IPS-18a (cell line): ENCODE measurements around the gene NEK10.

Experiments
- H3K27ac ChIP-seq: one replicate; pipeline ENCODE4 v1.5.1; 2013; ENCODE audit warnings: low read length
- H3K27me3 ChIP-seq: one replicate; pipeline ENCODE4 v1.6.1; 2013; ENCODE audit warnings: mild to moderate bottlenecking, low read length; ENCODE audit not compliant: control insufficient read depth, insufficient read depth
- H3K36me3 ChIP-seq: one replicate; pipeline ENCODE4 v1.6.1; 2013; ENCODE audit warnings: low read depth, low read length; ENCODE audit not compliant: control insufficient read depth
- H3K4me1 ChIP-seq: one replicate; pipeline ENCODE4 v1.6.1; 2013; ENCODE audit warnings: low read depth, low read length; ENCODE audit not compliant: control insufficient read depth
- H3K4me3 ChIP-seq: one replicate; pipeline ENCODE4 v1.5.1; 2013; ENCODE audit warnings: low read length
- H3K9ac ChIP-seq: one replicate; pipeline ENCODE4 v1.6.1; 2013; ENCODE audit warnings: mild to moderate bottlenecking, low read length, moderate library complexity
- H3K9me3 ChIP-seq: one replicate; pipeline ENCODE4 v1.6.1; 2013; ENCODE audit warnings: low read depth, low read length; ENCODE audit not compliant: control insufficient read depth

Gene NEK10

DNA sequence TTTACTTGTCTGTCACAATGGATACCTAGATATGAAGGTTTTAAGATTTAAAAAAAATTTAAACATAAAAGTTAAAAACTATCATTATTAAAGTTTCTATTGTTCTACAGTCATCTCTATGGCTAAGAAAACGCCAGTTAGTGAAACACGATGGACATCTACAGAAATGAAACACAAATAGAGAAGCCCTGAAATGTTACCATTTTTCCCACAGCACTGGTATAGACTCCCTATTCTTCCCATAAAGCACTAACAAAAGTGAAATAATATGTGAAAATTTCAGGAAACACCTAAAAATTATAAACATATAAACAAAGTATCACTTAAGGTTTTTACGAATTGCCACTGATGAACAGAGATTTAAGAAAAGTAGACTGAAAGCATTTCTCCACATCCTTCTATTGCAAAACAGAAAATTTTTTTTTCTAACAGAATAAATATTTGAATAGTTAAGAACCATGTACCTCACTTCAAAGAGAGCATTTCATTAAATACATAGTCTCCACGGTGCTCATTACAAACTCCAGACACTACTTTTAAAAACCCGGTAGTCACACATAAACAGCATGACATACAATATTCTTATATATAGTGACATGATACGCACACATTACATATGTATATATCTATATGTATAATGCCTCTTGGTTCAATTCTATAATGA lies 7.1 kb upstream of the NEK10 start:
- Histone ChIP-seq H3K4me1 (no peaks in the 10 kb centered on the region), H3K36me3 (peaks cover 27% of the 10 kb centered on the region), H3K27me3 (no peaks in the 10 kb centered on the region), H3K9me3 (no peaks in the 10 kb centered on the region), H3K27ac (no peak overlapping the region), H3K9ac (no peak overlapping the region), H3K4me3 (no peak overlapping the region)

DNA sequence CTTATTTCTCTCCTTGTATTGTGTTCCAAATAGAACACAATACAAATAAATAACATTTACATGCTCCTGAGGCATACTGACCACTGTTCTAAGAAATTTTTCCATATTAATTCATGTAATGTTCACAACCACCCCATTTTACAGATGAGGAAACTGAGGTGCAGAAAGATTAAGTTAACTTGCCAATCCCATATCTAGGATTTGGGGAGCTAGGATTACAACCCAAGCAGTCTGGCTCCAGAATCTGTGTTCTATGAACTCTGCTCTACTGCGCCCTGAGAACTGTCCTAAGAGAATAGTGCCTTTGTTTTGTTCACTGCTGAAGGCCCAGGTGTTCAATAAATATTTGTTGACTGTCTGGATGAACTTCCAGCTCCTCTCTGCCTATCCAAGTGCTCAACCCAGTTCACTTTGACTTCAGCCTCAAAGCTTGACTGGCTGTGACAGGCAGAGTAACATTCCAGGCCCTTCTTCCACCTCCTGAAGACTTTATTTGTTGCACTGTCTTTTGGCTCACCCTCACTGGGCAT lies 3.1 kb downstream of the NEK10 start:
- Histone ChIP-seq H3K36me3 (no peaks in the 10 kb centered on the region), H3K27ac (no peak overlapping the region), H3K9ac (no peak overlapping the region)

GRCh38 chr3:27360113-27361078 lies 8.8 kb downstream of the NEK10 start:
- Histone ChIP-seq H3K9me3 (no peaks in the 10 kb centered on the region), H3K36me3 (no peaks in the 10 kb centered on the region), H3K9ac (no peak overlapping the region), H3K27me3 (no peaks in the 10 kb centered on the region), H3K27ac (no peak overlapping the region), H3K4me3 (no peak overlapping the region), H3K4me1 (peaks cover 5% of the 10 kb centered on the region)

More for the DNA sequence above, 3.1 kb downstream of the NEK10 start:
- Histone ChIP-seq H3K27me3 (peaks cover 6% of the 10 kb centered on the region), H3K4me1 (no peaks in the 10 kb centered on the region), H3K4me3 (no peak overlapping the region), H3K9me3 (no peaks in the 10 kb centered on the region)

DNA sequence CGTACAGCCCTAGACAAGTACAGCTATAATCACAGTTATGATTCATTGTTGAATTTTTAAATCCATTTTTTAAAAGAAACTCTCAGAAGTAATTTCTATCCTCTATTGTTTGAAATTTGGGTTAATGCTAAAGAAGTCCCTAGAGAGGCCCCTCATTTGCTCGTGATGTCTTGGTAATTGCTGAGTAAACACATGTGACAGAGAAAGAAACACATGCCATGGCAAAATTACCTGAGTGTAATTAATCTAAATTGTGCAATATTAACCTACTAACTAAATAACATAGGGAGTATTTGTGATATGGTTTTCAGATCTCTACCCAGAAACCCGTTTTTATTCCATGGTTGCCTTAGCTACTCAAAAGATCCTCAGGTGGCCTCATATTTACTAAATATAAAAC lies 10.8 kb downstream of the NEK10 start:
- peaks cover 22% of the 10 kb centered on the region for H3K4me1 ChIP-seq
- no peak overlapping the region for H3K4me3 ChIP-seq
- no peaks in the 10 kb centered on the region for H3K36me3 ChIP-seq
- no peaks in the 10 kb centered on the region for H3K27me3 ChIP-seq
- no peaks in the 10 kb centered on the region for H3K9me3 ChIP-seq
- no peak overlapping the region for H3K27ac ChIP-seq
- no peak overlapping the region for H3K9ac ChIP-seq

GRCh38 chr3:27357665-27358258 lies 11.4 kb downstream of the NEK10 start:
- Histone ChIP-seq H3K9ac (no peak overlapping the region), H3K36me3 (no peaks in the 10 kb centered on the region), H3K4me1 (peaks cover 25% of the 10 kb centered on the region), H3K27me3 (no peaks in the 10 kb centered on the region), H3K4me3 (no peak overlapping the region), H3K9me3 (no peaks in the 10 kb centered on the region), H3K27ac (no peak overlapping the region)

- Histone ChIP-seq H3K4me1 (peaks cover 32% of the 10 kb centered on the region), H3K36me3 (no peaks in the 10 kb centered on the region), H3K9me3 (no peaks in the 10 kb centered on the region), H3K27ac (no peak overlapping the region), H3K27me3 (no peaks in the 10 kb centered on the region), H3K4me3 (no peak overlapping the region), H3K9ac (no peak overlapping the region)
Observed at GRCh38 chr3:27356976-27357375, 12.2 kb downstream of the NEK10 start.

DNA sequence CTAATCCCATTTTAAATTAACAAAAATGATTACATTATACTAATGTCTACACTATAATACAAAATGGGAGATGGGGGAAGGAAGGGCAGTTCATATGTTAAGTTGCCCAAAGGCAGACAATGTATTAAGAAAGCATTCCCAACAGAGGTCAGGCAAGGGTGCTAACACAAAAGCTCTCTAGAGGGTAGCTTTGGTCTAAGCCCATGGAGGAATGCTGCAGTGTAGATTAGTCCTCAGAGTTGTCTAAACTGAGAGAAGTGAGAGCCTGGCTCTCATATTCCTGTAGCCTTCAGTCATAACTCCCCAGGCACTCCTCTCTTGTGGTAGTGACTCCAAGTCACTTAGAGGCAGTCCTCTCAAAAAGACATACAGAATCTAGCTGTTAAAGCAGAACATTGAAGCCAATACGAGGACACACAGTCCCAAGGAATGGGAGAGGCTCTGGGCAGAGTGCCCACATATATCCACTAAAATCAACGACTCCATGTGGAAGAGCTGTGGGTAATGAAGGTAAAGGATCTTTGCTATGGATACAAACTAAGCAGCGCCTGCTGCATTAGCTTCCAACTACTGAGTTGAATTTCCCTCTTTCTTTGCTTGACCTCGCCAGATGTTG lies 14.5 kb downstream of the NEK10 start:
- H3K36me3 ChIP-seq: no peaks in the 10 kb centered on the region
- H3K9me3 ChIP-seq: no peaks in the 10 kb centered on the region
- H3K27ac ChIP-seq: no peak overlapping the region
- H3K4me1 ChIP-seq: peaks cover 30% of the 10 kb centered on the region
- no peak overlapping the region for H3K9ac ChIP-seq
- H3K27me3 ChIP-seq: no peaks in the 10 kb centered on the region
- no peak overlapping the region for H3K4me3 ChIP-seq

DNA sequence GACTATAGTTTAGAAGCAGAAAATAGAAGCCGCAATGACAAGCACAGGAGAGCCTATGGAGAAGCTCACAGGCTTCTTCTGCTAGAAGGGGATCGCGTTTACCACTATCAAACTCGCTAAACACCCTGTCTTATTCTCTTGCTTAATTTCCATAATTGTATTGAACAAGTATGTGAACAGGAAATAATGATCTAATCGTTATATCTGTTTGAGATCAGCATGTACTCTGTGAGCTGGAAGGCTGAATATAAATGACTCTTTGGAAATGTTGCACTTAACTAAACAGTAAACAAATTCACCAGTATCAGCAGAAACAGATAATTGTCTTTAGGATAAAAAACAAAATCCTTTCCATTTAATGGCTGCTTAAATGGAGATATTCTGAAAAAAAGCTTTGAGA lies 15.0 kb downstream of the NEK10 start:
- no peak overlapping the region for H3K4me3 ChIP-seq
- H3K27me3 ChIP-seq: no peaks in the 10 kb centered on the region
- H3K9me3 ChIP-seq: no peaks in the 10 kb centered on the region
- H3K27ac ChIP-seq: no peak overlapping the region
- no peaks in the 10 kb centered on the region for H3K36me3 ChIP-seq
- H3K4me1 ChIP-seq: peaks cover 31% of the 10 kb centered on the region
- H3K9ac ChIP-seq: no peak overlapping the region

DNA sequence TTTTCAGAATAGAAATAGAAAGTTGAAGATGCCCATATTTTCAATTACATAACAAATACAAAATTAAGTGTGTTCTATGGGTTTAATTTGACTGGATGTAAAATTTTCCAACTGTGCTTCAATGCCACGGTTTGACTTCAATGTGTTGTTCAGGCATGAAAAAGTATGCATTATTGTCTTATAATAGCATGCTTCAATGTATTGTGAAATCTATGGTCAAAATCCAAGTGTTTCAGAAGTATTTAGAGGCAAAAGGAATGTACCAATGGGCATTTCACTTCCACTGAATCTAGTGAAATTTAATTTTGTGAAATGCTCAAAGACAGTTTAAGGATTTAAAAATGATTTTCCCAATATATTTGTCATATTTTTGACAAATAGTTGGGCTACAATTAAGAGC lies 16.0 kb downstream of the NEK10 start:
- Histone ChIP-seq H3K36me3 (no peaks in the 10 kb centered on the region), H3K9ac (no peak overlapping the region), H3K9me3 (no peaks in the 10 kb centered on the region), H3K27me3 (no peaks in the 10 kb centered on the region), H3K27ac (no peak overlapping the region), H3K4me1 (peaks cover 31% of the 10 kb centered on the region), H3K4me3 (no peak overlapping the region)

DNA sequence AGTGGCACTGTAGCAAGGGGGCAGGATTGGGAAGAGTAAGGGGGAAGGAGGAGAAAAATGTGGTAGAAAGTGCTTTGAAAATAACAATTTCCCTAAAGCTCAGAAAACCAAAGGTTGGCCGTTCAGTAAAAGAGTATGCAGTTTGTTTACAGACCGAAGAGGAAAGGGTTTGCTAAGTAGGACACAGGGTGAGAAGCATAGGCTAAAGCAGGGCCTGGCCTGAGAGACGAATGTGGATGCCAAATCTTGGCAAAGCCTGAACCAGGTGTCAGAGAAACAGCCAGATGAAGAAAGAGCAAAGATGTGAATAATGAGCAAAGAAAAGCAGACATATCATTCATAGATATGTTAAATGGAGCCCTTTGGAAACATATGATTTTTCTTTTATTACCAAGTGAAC lies 17.1 kb downstream of the NEK10 start:
- Histone ChIP-seq H3K27ac (no peak overlapping the region), H3K4me1 (peaks cover 31% of the 10 kb centered on the region), H3K27me3 (no peaks in the 10 kb centered on the region), H3K9ac (no peak overlapping the region), H3K9me3 (no peaks in the 10 kb centered on the region), H3K4me3 (no peak overlapping the region), H3K36me3 (no peaks in the 10 kb centered on the region)

DNA sequence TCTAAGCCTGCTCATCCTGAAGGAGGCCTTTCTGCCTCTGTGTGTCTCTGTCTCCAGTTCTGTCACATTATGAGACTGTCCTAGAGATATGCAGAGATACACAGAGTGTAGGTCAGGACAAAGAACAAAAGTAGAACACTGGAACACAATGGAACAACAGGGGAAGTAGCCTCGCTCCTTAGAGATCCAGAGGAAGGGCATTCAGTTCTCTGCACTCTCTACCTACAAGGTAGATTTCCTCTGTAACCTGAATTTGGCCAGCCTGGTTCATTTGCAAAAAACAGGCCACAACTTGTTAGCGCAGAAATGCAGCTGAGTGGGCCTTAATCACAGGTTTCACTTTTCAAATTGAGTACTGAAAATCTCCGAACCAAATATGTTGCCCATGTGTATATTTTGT lies 19.4 kb downstream of the NEK10 start:
- no peaks in the 10 kb centered on the region for H3K27me3 ChIP-seq
- no peak overlapping the region for H3K9ac ChIP-seq
- no peaks in the 10 kb centered on the region for H3K9me3 ChIP-seq
- H3K27ac ChIP-seq: no peak overlapping the region
- no peak overlapping the region for H3K4me3 ChIP-seq
- no peaks in the 10 kb centered on the region for H3K36me3 ChIP-seq
- H3K4me1 ChIP-seq: peaks cover 30% of the 10 kb centered on the region
